ENCODE measurements around the gene IBA57.

DNA sequence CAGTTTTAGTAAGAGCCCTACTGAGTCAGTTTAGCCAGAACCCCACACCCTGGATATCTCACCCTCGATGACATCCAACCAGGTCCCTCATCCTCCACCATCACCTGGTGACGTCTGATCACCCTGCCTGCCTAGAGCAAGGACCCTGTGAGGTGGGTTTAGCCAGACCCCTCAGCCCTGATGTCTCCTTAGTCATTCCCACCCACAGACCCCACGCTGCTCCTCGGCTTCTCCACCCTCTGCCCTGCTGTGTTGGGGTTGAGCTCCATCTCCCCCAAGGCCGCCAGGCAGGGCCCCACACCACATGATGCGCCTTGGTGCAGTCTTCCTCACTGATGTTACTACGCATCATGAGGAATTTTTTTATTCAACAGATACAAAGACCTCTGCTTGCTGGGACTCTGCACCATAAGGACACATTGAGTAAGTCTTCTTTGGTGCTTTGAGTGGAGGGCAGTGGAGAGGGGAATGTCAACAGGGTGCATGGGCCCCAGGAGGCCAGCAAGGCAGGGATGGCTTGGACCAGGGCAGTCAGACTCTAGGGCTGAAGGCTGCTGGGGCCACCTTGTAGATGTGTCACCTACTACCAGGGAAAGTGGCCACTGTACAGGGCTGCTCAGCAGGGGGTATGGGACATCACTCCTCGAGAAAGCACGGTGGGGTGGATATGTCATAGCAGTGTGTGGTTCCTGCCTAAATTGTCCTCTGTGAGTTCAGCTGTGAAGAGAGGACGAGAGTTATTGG is 1.7 kb upstream of the IBA57 start:
- TF ChIP-seq KDM1A (IDR thresholded peaks at IDR 0.05; ENCODE audit: borderline replicate concordance, low read length) (no peak), BACH1 (IDR thresholded peaks at IDR 0.05; ENCODE audit: low read length) (no peak), CEBPB (IDR thresholded peaks at IDR 0.05; ENCODE audit: low read depth, low read length) (no peak)
- TF ChIP-seq, protein P1, sequence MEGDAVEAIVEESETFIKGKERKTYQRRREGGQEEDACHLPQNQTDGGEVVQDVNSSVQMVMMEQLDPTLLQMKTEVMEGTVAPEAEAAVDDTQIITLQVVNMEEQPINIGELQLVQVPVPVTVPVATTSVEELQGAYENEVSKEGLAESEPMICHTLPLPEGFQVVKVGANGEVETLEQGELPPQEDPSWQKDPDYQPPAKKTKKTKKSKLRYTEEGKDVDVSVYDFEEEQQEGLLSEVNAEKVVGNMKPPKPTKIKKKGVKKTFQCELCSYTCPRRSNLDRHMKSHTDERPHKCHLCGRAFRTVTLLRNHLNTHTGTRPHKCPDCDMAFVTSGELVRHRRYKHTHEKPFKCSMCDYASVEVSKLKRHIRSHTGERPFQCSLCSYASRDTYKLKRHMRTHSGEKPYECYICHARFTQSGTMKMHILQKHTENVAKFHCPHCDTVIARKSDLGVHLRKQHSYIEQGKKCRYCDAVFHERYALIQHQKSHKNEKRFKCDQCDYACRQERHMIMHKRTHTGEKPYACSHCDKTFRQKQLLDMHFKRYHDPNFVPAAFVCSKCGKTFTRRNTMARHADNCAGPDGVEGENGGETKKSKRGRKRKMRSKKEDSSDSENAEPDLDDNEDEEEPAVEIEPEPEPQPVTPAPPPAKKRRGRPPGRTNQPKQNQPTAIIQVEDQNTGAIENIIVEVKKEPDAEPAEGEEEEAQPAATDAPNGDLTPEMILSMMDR (IDR thresholded peaks at IDR 0.05; ENCODE audit: control extremely low read depth in 1 of 3, insufficient read depth in 1 of 3, low read depth in 1 of 3, low read length in 3 of 3) = no peak
